H1 (cell line): ENCODE data around the gene PCGF3. TPM values are rescaled to one million over a fixed set of nuclear protein-coding genes. Genes with fewer than 3 reads are reported as not detected.
A peak's percentile ranks its signal among the peaks of the same experiment; 100 is the strongest.

Experiments used
- CTCF ChIA-PET: fragments of 300-600 bp; sonication (Branson Sonifier 250); formaldehyde crosslinking; loops from one replicate; lab custom pipeline; 2021; ENCODE audit not compliant: partially characterized antibody; lab: Charles Lee
- POLR2A ChIA-PET: fragments of 300-600 bp; sonication (Branson Sonifier 250); formaldehyde crosslinking; loops from one replicate; lab custom pipeline; 2021; ENCODE audit warnings: inconsistent platforms; ENCODE audit not compliant: partially characterized antibody; lab: Charles Lee
- DNase-seq, 2 experiments: peaks; one replicate each; pipeline versions ENCODE4 v3.0.0 to v3.0.0-alpha.2; 2010 to 2022; ENCODE audit warnings: low spot score in 2 of 2, low read depth in 1 of 2, mixed read lengths in 1 of 2
- FAIRE-seq: peaks from 2 replicates; lab custom pipeline; 2011; peaks lifted over from hg19 to GRCh38; lab: Jason Lieb, UNC
- H2AFZ ChIP-seq: 2 replicates; pipeline ENCODE4 v1.8.1; 2012; ENCODE audit warnings: low read length, inconsistent platforms
- H2AK5ac ChIP-seq: 2 replicates; pipeline ENCODE4 v1.6.1; 2013; ENCODE audit warnings: low read depth, low read length
- H2BK120ac ChIP-seq: replicated peaks from 2 replicates; pipeline ENCODE3; 2013; ENCODE audit warnings: low read depth, low read length, inconsistent platforms
- H2BK12ac ChIP-seq: 2 replicates; pipeline ENCODE4 v1.6.1; 2013; ENCODE audit warnings: low read depth, low read length
- H2BK15ac ChIP-seq: 2 replicates; pipeline ENCODE4 v1.6.1; 2013; ENCODE audit warnings: low read length
- H2BK20ac ChIP-seq: 2 replicates; pipeline ENCODE4 v1.6.1; 2013; ENCODE audit warnings: low read length
- H2BK5ac ChIP-seq: 2 replicates; pipeline ENCODE4 v1.6.1; 2013; ENCODE audit warnings: low read depth, low read length
- H3K14ac ChIP-seq: 2 replicates; pipeline ENCODE4 v1.6.1; 2013; ENCODE audit warnings: inconsistent platforms; ENCODE audit not compliant: insufficient read length
- H3K18ac ChIP-seq: 2 replicates; pipeline ENCODE4 v1.6.1; 2013; ENCODE audit warnings: low read length; ENCODE audit errors: extremely low read depth
- H3K23ac ChIP-seq: 2 replicates; pipeline ENCODE4 v1.6.1; 2013; ENCODE audit warnings: inconsistent platforms; ENCODE audit not compliant: insufficient read length
- H3K23me2 ChIP-seq: 2 replicates; pipeline ENCODE4 v1.6.1; 2013; ENCODE audit warnings: low read depth, low read length
- H3K27ac ChIP-seq: 2 replicates; pipeline ENCODE4 v1.6.1; 2011; ENCODE audit warnings: low read depth, low read length, inconsistent platforms
- H3K27me3 ChIP-seq, 4 experiments: replicated peaks in 1 of 4; 1 replicate in 1 of 4; 2 replicates in 3 of 4; pipeline versions ENCODE4 v1.6.1 to v1.8.1; 2011 to 2013; ENCODE audit warnings: low read length in 3 of 4, mild to moderate bottlenecking in 3 of 4, inconsistent platforms in 2 of 4, mixed read lengths in 2 of 4, moderate library complexity in 1 of 4; ENCODE audit not compliant: control insufficient read depth in 3 of 4, insufficient read depth in 3 of 4; ENCODE audit errors: extremely low read depth in 1 of 4
- H3K36me3 ChIP-seq, 4 experiments: 2 replicates each; pipeline versions ENCODE4 v1.6.1 to v1.8.1; 2011 to 2013; ENCODE audit warnings: mild to moderate bottlenecking in 4 of 4, low read length in 3 of 4, moderate library complexity in 2 of 4, control low read depth in 1 of 4, inconsistent platforms in 1 of 4; ENCODE audit not compliant: insufficient read depth in 4 of 4, control insufficient read depth in 2 of 4
- H3K4ac ChIP-seq: replicated peaks from 2 replicates; pipeline ENCODE3; 2013; ENCODE audit warnings: low read length, low read depth, mixed read lengths, inconsistent platforms; ENCODE audit not compliant: insufficient read length
- H3K4me1 ChIP-seq, 4 experiments: replicated peaks in 1 of 4; 1 replicate in 1 of 4; 2 replicates in 3 of 4; pipeline versions ENCODE4 v1.6.1 to v1.8.1; 2011 to 2013; ENCODE audit warnings: low read length in 3 of 4, inconsistent platforms in 2 of 4, mixed read lengths in 1 of 4; ENCODE audit not compliant: insufficient read depth in 4 of 4, control insufficient read depth in 3 of 4
- H3K4me2 ChIP-seq, 2 experiments: 2 replicates each; pipeline versions ENCODE4 v1.6.1 to v1.8.1; 2011 to 2013; ENCODE audit warnings: low read depth in 2 of 2, low read length in 2 of 2, control low read depth in 1 of 2, inconsistent platforms in 1 of 2, mild to moderate bottlenecking in 1 of 2; ENCODE audit not compliant: insufficient read depth in 1 of 2
- H3K4me3 ChIP-seq, 4 experiments: fragments of 200-600, 300-600 bp in 1 of 4; sonication (generic), shearing (Covaris generic), sonication (Bioruptor Twin) in 1 of 4; 2 replicates each; pipeline versions ENCODE4 v1.5.1 to v1.8.1; 2011 to 2016; ENCODE audit warnings: low read length in 4 of 4, low read depth in 3 of 4, control low read depth in 2 of 4, inconsistent platforms in 2 of 4, mild to moderate bottlenecking in 2 of 4, mixed read lengths in 1 of 4, moderate library complexity in 1 of 4; ENCODE audit not compliant: insufficient read depth in 2 of 4; ENCODE audit errors: extremely low read depth in 1 of 4
- H3K56ac ChIP-seq: replicated peaks from 2 replicates; pipeline ENCODE3; 2013; ENCODE audit warnings: low read depth, mild to moderate bottlenecking, mixed read lengths, low read length, inconsistent platforms; ENCODE audit not compliant: insufficient read length
- H3K79me1 ChIP-seq: 2 replicates; pipeline ENCODE4 v1.6.1; 2013; ENCODE audit warnings: low read depth, low read length, control low read depth
- H3K79me2 ChIP-seq, 2 experiments: 2 replicates each; pipeline versions ENCODE4 v1.6.1 to v1.8.1; 2012 to 2013; ENCODE audit warnings: low read length in 2 of 2, mild to moderate bottlenecking in 2 of 2, inconsistent platforms in 1 of 2; ENCODE audit not compliant: insufficient read depth in 2 of 2, control insufficient read depth in 1 of 2
- H3K9ac ChIP-seq, 4 experiments: replicated peaks in 1 of 4; 1 replicate in 1 of 4; 2 replicates in 3 of 4; pipeline versions ENCODE4 v1.6.1 to v1.8.1; 2011 to 2013; ENCODE audit warnings: low read depth in 3 of 4, low read length in 3 of 4, control low read depth in 2 of 4, mild to moderate bottlenecking in 2 of 4, moderate library complexity in 2 of 4, inconsistent platforms in 1 of 4; ENCODE audit errors: extremely low read depth in 1 of 4
- H3K9me3 ChIP-seq, 2 experiments: 2 replicates each; pipeline versions ENCODE4 v1.6.1 to v1.8.1; 2012 to 2013; ENCODE audit warnings: mild to moderate bottlenecking in 2 of 2, moderate library complexity in 2 of 2, control low read depth in 1 of 2, inconsistent platforms in 1 of 2, low read depth in 1 of 2, low read length in 1 of 2, mixed read lengths in 1 of 2; ENCODE audit not compliant: insufficient read depth in 2 of 2
- H4K20me1 ChIP-seq, 2 experiments: replicated peaks in 1 of 2; 2 replicates each; pipeline versions ENCODE3 to v1.8.1; 2011 to 2013; ENCODE audit warnings: inconsistent platforms in 2 of 2, low read length in 2 of 2, mild to moderate bottlenecking in 1 of 2; ENCODE audit not compliant: insufficient read depth in 2 of 2, control insufficient read depth in 1 of 2
- H4K5ac ChIP-seq: 2 replicates; pipeline ENCODE4 v1.6.1; 2013; ENCODE audit warnings: low read length, low read depth, mixed read lengths, inconsistent platforms; ENCODE audit not compliant: insufficient read length
- H4K8ac ChIP-seq: 2 replicates; pipeline ENCODE4 v1.8.0; 2013; ENCODE audit warnings: mild to moderate bottlenecking, moderate library complexity, low read length, inconsistent platforms; ENCODE audit not compliant: insufficient read depth; ENCODE audit errors: extremely low read depth
- H4K91ac ChIP-seq: replicated peaks from 2 replicates; pipeline ENCODE3; 2013; ENCODE audit warnings: low read length, mixed read lengths, inconsistent platforms; ENCODE audit not compliant: insufficient read length
- BACH1 ChIP-seq: IDR thresholded peaks from 2 replicates; pipeline ENCODE4 v1.6.1; 2012; ENCODE audit warnings: low read length, improper control_type of control experiment
- BRCA1 ChIP-seq: IDR thresholded peaks from 2 replicates; pipeline ENCODE4 v1.6.1; 2012; ENCODE audit warnings: low read depth, low read length, improper control_type of control experiment
- NRF1 ChIP-seq: IDR thresholded peaks from 2 replicates; pipeline ENCODE4 v1.6.1; 2011; ENCODE audit warnings: mild to moderate bottlenecking, low read depth, low read length, improper control_type of control experiment
- RAD21 ChIP-seq, 2 experiments: IDR thresholded peaks in 1 of 2; conservative IDR thresholded peaks in 1 of 2; 2 replicates each; pipeline ENCODE4 v1.6.1; 2011; ENCODE audit warnings: low read depth in 2 of 2, low read length in 2 of 2, improper control_type of control experiment in 1 of 2, inconsistent platforms in 1 of 2, mild to moderate bottlenecking in 1 of 2, moderate library complexity in 1 of 2
- RBBP5 ChIP-seq: IDR thresholded peaks from 2 replicates; pipeline ENCODE4 v1.7.1; 2012; ENCODE audit warnings: low read depth, mild to moderate bottlenecking, inconsistent platforms, low read length, moderate library complexity, borderline replicate concordance
- RNF2 ChIP-seq: fragments of 200-900, 300-1000 bp; sonication (generic); IDR thresholded peaks from 2 replicates; pipeline ENCODE4 v1.7.1; 2016; ENCODE audit warnings: borderline replicate concordance, low read depth, mild to moderate bottlenecking, antibody characterized with exemption, low read length; ENCODE audit not compliant: poor library complexity, severe bottlenecking; ENCODE audit errors: missing control alignments
- SUZ12 ChIP-seq: fragments of 200-600 bp; sonication (generic); IDR thresholded peaks from 2 replicates; pipeline ENCODE4 v1.6.1; 2012; ENCODE audit warnings: mild to moderate bottlenecking, inconsistent platforms, low read length, moderate library complexity, mixed read lengths
- TBP ChIP-seq: IDR thresholded peaks from 2 replicates; pipeline ENCODE4 v1.6.1; 2011; ENCODE audit warnings: low read depth, low read length, improper control_type of control experiment
- TCF12 ChIP-seq: IDR thresholded peaks from 2 replicates; pipeline ENCODE4 v1.6.1; 2011; ENCODE audit warnings: low read depth, mild to moderate bottlenecking, low read length
- YY1 ChIP-seq: IDR thresholded peaks from 2 replicates; pipeline ENCODE4 v1.6.1; 2011; ENCODE audit warnings: low read depth, mild to moderate bottlenecking, low read length
- WGBS, 2 experiments: shearing (Covaris generic) in 1 of 2; methylation state at CpG; one replicate each; pipeline versions ENCODE4 v1.1.6 to v1.1.7; 2013 to 2015; ENCODE audit warnings: low lambda C conversion rate in 2 of 2, mixed read lengths in 2 of 2, inconsistent platforms in 1 of 2, low coverage in 1 of 2, missing lambda C conversion rate in 1 of 2; ENCODE audit not compliant: insufficient replicate concordance in 2 of 2, insufficient coverage in 1 of 2, insufficient read length in 1 of 2; ENCODE audit errors: extremely low coverage in 1 of 2, missing lambda C conversion rate in 1 of 2; 5-methylcytosine and 5-hydroxymethylcytosine counted together
- polyA plus RNA-seq, 7 experiments: library from polyadenylated mRNA; depleted of rRNA in 3 of 7; stranded (reverse) in 5 of 7; unstranded in 2 of 7; fragments of >200 nt in 5 of 7; fragments of 200-250 nt in 2 of 7; gene quantifications; 1 replicate in 5 of 7; 2 replicates in 1 of 7; 4 replicates in 1 of 7; pipeline versions ENCODE4 v1.2.1 to v1.2.3, GENCODE V29; 2011 to 2013; ENCODE audit warnings: missing spikeins in 2 of 7, mixed read lengths in 2 of 7
- total RNA-seq: library from RNA; stranded (reverse); fragmentation: NEBNext Ultra II Directional; extraction: Animal tissue kit (Norgen Biotek cat#: 25700); gene quantifications from 2 replicates; pipeline ENCODE4 v1.2.1, GENCODE V29; 2021

PCGF3 gene
- total and polyA plus RNA-seq, 2 of the 8 experiments (the other 6 are each of a cell fraction or from before 2014, with no cell fraction given): 52.7 to 52.9 TPM

- H2AK5ac ChIP-seq: no peak overlapping the region
- H2AFZ ChIP-seq: no peak overlapping the region
- no peak overlapping the region for H4K5ac ChIP-seq
- H3K18ac ChIP-seq: no peak overlapping the region
- peaks cover 8 to 25% (median 13%) of the 10 kb centered on the region in 4 experiments for H3K36me3 ChIP-seq
- H3K9me3 ChIP-seq: no peaks in the 10 kb centered on the region
- no peak overlapping the region for H3K4ac ChIP-seq
- H2BK20ac ChIP-seq: no peak overlapping the region
- H2BK15ac ChIP-seq: no peak overlapping the region; the same call in 1 of the 2 replicates
- FAIRE-seq: no peak
- peak overlapping the region; percentile 70 to 100 (median 78) for H3K4me3 ChIP-seq
- peak overlapping the region; percentile 77 for H3K56ac ChIP-seq
- peaks cover 3 to 12% of the 10 kb centered on the region in 2 experiments for H4K20me1 ChIP-seq
- 87% methylated on average over 23 of the region's 26 CpGs; no CpG with 5 or more reads in 1 of the 2 experiments for WGBS, 2 experiments
- peak overlapping the region in 2 of 4 experiments; percentile 74 to 79; a peak in 2 of 7 replicates for H3K9ac ChIP-seq
- H3K27me3 ChIP-seq: no peaks in the 10 kb centered on the region; a peak in 2 of 7 replicates
- ChIA-PET CTCF (interaction anchor here (0.8 to 3.4 kb wide), 8 partner anchors 9 to 102 kb away, joined by 3 to 20 read pairs (median 4); no protein-coding TSS in a partner anchor), POLR2A (interaction anchor here (0.7 to 4.6 kb wide), 13 partner anchors 8 to 75 kb away, joined by 3 to 53 read pairs (median 3); no protein-coding TSS in a partner anchor)
- peaks cover 0 to 7% of the 10 kb centered on the region in 2 experiments; a peak in 2 of 4 replicates for H3K79me2 ChIP-seq
- 0 out of 2 replicates have a peak overlapping the region, but pooled peaks have one; percentile 66 for H3K27ac ChIP-seq
- peak overlapping the region; percentile 65 to 83 for H3K4me2 ChIP-seq
- H2BK120ac ChIP-seq: no peak overlapping the region
- H2BK5ac ChIP-seq: no peak overlapping the region
- no peak overlapping the region; the same call in 1 of the 2 replicates for H2BK12ac ChIP-seq
- no peak overlapping the region for H3K23ac ChIP-seq
- no peak overlapping the region for H4K91ac ChIP-seq
- no peak for DNase-seq
- H3K14ac ChIP-seq: no peak overlapping the region
- H3K79me1 ChIP-seq: peaks cover 7% of the 10 kb centered on the region; the same call in 1 of the 2 replicates
- peaks cover 3 to 6% (median 4%) of the 10 kb centered on the region in 4 experiments; a peak in 6 of 7 replicates for H3K4me1 ChIP-seq
- H4K8ac ChIP-seq: peak overlapping the region; percentile 75; the same call in 1 of the 2 replicates
- H3K23me2 ChIP-seq: peaks cover 12% of the 10 kb centered on the region; the same call in 1 of the 2 replicates
- TF ChIP-seq BRCA1 (no peak), RAD21 (IDR thresholded peaks at IDR 0.05 in 1 of 2, conservative IDR thresholded peaks at IDR 0.05 in 1 of 2; ENCODE audit: low read depth in 2 of 2, low read length in 2 of 2) (no peak), YY1 (no peak), RNF2 (no peak), SUZ12 (no peak), RBBP5 (no peak), BACH1 (no peak), TCF12 (no peak), NRF1 (no peak), TBP (no peak)
These were observed 30.4 kb upstream of the PCGF3 start for GRCh38 chr4:675036-675882.
